ENCODE measurements around the gene KRTAP5-11.
"Not testable (repeated sequence)": the region's sequence is repeated elsewhere in the genome, so short reads cannot be mapped to it uniquely, and the experiment has no call there.

The KRTAP5-11 gene, protein sequence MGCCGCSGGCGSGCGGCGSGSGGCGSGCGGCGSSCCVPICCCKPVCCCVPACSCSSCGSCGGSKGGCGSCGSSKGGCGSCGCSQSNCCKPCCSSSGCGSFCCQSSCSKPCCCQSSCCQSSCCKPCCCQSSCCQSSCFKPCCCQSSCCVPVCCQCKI

DNA sequence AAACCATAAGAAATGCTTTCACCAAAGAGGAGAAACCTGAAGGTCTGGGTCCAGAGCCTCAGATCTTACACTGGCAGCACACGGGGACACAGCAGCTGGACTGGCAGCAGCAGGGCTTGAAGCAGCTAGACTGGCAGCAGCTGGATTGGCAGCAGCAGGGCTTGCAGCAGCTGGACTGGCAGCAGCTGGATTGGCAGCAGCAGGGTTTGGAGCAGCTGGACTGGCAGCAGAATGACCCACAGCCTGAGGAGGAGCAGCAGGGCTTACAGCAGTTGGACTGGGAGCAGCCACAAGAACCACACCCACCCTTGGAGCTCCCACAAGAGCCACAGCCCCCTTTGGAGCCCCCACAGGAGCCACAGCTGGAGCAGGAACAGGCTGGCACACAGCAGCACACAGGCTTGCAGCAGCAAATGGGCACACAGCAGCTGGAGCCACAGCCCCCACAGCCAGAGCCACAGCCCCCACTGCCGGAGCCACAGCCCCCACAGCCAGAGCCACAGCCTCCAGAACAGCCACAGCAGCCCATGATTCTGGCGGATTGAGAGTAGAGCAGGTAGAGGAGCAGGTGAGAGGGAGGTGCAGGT lies at the start of gene KRTAP5-11:
Gene KRTAP5-11, minus strand, starts transcription at position 567 of the 587 bp plus-strand sequence. Its CDS starts 38 bp downstream, at position 529.
- DNase-seq (ENCODE audit: extremely low spot score): no peak
- CTCF ChIA-PET: no interaction called here
- POLR2A ChIA-PET: no interaction called here
- TF ChIP-seq FOXM1 (IDR thresholded peaks at IDR 0.05; ENCODE audit: borderline replicate concordance) (no peak), NFRKB (IDR thresholded peaks at IDR 0.05) (no peak), CTBP1 (IDR thresholded peaks at IDR 0.05; ENCODE audit: borderline replicate concordance) (no peak), SUZ12 (IDR thresholded peaks at IDR 0.05) (no peak), FOXA1 (IDR thresholded peaks at IDR 0.05) (no peak), HDGF (IDR thresholded peaks at IDR 0.05; ENCODE audit: borderline replicate concordance) (no peak), TARDBP (IDR thresholded peaks at IDR 0.05) (no peak), FOXK2 (IDR thresholded peaks at IDR 0.05) (no peak), L3MBTL2 (conservative IDR thresholded peaks at IDR 0.05) (no peak), SP1 (IDR thresholded peaks at IDR 0.05) (no peak), ARNT (IDR thresholded peaks at IDR 0.05) (no peak), LEF1 (IDR thresholded peaks at IDR 0.05; ENCODE audit: borderline replicate concordance) (no peak), PKNOX1 (IDR thresholded peaks at IDR 0.05) (no peak), ELF4 (IDR thresholded peaks at IDR 0.05) (no peak), BHLHE40 (IDR thresholded peaks at IDR 0.05; ENCODE audit: borderline replicate concordance) (no peak), ZNF384 (IDR thresholded peaks at IDR 0.05) (no peak)

GRCh38 chr11:71631551-71631950 lies 48.9 kb upstream of the KRTAP5-11 start:
- POLR2A ChIA-PET; DNase-seq (ENCODE audit: extremely low spot score): not testable (repeated sequence)
- CTCF ChIA-PET: interaction anchor here (0.7 kb wide), 1 partner anchor 72 kb away, joined by 5 read pairs; no protein-coding TSS in a partner anchor

DNA sequence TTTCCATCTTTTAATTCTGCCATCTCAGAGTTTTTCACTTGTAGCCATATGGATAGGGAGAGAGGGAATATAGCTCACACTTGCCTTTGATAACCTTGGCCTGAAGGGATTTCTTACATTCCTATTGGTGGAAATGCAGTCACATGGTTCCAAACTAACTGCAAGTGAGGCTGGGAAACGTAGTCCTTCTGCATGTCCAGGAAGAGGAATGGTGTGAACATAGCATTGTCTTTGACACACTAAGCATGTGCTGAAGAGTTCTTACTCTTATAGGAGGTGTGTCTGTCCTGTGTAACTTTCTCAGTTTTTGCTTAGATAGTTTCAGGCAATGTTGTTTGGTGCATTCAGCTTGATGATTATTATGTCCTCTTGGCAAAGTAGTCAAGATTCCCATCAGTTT lies 47.4 kb upstream of the KRTAP5-11 start:
- DNase-seq (ENCODE audit: extremely low spot score); POLR2A ChIA-PET; CTCF ChIA-PET: not testable (repeated sequence)

DNA sequence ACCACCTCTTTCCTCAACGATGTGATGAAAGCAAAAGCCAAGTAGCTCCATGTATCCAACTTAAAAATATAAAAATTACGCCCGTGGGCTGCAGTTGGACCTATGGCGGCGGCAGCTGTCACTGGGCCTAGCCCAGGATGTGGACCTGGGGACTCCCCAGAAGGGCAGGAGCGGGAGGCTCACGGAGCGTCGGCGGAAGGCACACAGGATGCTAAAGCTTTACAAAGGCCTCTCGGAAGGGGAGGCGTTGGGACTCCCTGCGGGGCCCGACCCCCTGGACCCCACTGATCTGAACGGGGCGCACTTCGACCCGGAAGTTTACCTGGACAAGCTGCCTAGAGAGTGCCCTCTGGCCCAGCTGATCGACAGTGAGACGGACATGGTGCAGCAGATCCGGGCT lies 46.3 kb upstream of the KRTAP5-11 start:
- CTCF ChIA-PET: interaction anchor here (0.7 kb wide), 1 partner anchor 54 kb away, joined by 5 read pairs; no protein-coding TSS in a partner anchor

GRCh38 chr11:71623226-71623625 lies 40.6 kb upstream of the KRTAP5-11 start:
- CTCF ChIA-PET; POLR2A ChIA-PET; DNase-seq (ENCODE audit: extremely low spot score): not testable (repeated sequence)

More for the DNA sequence above, 46.3 kb upstream of the KRTAP5-11 start:
- POLR2A ChIA-PET; DNase-seq (ENCODE audit: extremely low spot score): not testable (repeated sequence)

GRCh38 chr11:71622561-71622960 lies 39.9 kb upstream of the KRTAP5-11 start:
- DNase-seq (ENCODE audit: extremely low spot score); CTCF ChIA-PET; POLR2A ChIA-PET: not testable (repeated sequence)

DNA sequence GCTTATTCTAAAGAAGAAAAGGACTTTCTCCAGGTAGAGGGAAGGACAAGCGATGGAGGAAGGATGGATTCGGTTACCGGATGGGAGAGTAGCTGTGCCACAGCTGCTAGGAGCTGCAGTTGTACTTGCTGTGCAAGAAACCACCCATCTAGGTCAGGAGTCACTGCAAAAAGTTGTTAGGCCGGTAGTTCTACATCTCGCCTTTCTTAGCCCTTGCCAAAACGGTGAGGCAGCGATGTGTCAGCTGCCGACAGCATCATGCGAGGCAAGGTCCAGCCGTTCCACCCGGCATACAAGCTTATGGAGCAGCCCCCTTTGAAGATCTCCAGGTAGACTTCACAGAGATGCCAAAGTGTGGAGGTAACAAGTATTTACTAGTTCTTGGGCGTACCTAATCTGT lies 32.3 kb upstream of the KRTAP5-11 start:
- DNase-seq (ENCODE audit: extremely low spot score); POLR2A ChIA-PET; CTCF ChIA-PET: not testable (repeated sequence)

GRCh38 chr11:71614366-71614917 lies 31.8 kb upstream of the KRTAP5-11 start:
- DNase-seq (ENCODE audit: extremely low spot score); CTCF ChIA-PET; POLR2A ChIA-PET: not testable (repeated sequence)

- POLR2A ChIA-PET; CTCF ChIA-PET; DNase-seq (ENCODE audit: extremely low spot score): not testable (repeated sequence)
Observed at GRCh38 chr11:71613931-71614330, 31.3 kb upstream of the KRTAP5-11 start.

DNA sequence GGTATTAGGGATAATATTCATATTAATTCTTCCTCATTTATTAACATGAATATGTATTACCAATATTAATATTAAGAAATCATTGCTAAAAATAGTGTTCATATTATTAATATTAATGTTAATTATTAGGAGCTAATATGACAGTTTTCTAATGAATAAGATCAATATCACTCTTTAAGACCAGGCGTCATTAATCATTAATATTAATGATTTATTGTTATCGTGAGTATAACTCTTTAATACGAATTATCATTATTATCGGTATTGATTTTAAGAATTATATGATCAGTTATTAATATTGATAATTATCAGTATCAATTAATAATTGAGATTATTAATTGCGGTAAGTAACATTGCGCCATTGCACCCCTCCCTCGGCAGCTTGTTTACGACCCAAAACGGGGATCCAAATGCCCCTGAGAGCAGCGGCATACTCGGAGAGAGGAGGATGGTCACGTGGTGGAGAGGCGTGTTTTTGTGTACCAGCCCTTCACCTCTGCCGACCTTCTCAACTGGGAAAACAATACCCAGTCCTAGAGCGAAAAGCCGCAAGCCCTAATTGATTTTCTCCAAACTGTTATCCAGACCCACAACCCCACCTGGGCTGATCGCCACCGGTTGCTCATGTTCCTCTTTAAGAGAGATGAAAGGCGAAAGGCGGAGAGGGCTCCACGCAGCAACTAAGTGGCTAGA lies 28.7 kb upstream of the KRTAP5-11 start:
- DNase-seq (ENCODE audit: extremely low spot score); CTCF ChIA-PET; POLR2A ChIA-PET: not testable (repeated sequence)

DNA sequence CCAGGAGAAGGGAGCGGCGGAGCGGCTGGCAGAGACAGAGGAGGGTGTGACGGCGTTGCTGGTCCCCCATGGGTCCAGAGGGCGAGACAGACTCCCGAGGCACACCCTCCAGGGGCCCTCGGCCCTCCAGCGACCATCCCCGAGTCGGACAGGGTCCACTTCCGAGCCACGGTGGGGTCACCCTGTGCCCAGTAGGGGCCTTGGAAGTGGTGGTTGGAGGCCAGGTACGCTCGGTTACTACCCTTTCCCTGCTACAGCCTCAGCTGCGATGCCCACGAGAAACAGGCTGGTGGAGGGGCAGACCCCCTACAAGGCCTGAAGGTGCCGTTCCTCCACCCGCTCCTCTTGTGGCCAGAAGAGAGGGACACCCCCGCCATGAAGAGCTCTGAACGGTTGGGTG lies 25.6 kb upstream of the KRTAP5-11 start:
- DNase-seq (ENCODE audit: extremely low spot score); POLR2A ChIA-PET; CTCF ChIA-PET: not testable (repeated sequence)

GRCh38 chr11:71607520-71608216 lies 25.0 kb upstream of the KRTAP5-11 start:
- POLR2A ChIA-PET; CTCF ChIA-PET; DNase-seq (ENCODE audit: extremely low spot score): not testable (repeated sequence)

DNA sequence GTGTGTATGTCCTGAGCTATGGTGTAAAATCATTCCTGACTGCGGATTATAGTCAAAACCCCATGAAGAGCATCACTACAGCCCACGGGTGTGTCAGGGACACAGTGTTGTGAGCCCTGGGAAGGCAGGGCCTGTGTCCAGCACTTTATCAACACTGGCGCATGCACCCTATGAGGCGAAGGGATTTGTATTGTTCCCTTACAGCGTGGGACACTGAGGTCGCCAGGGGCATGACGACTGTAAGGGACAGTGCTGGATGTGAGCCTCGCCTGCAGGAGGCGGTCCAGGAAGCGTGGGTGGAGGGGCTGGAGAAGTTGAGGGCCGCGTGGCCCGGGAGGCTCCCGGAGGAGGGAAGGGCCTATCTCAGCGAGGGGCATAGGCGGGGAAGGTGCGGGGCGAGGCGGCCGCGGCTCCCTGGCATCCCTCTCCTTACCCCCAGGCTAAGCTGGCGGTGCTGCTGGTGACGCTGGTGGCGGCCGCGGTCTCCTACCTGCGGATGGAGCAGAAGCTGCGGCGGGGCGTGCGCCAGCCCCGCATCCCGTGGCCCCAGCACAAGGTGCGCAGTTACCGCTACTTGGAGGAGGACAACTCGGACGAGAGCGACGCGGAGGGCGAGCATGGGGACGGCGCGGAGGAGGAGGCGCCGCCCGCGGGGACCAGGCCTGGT lies 24.3 kb upstream of the KRTAP5-11 start:
- CTCF ChIA-PET; POLR2A ChIA-PET; DNase-seq (ENCODE audit: extremely low spot score): not testable (repeated sequence)
